HepG2 (cell line): ENCODE results near the gene LRP1B. TPM values are rescaled to one million over a fixed set of nuclear protein-coding genes. Genes with fewer than 3 reads are reported as not detected.

ENCODE experiments used
- ATF7 ChIP-seq, 2 experiments: fragments of 450-650 bp in 1 of 2; sonication (generic) in 1 of 2; formaldehyde crosslinking in 1 of 2; IDR thresholded peaks; 2 replicates each; pipeline versions ENCODE4 v1.4.0 to v1.6.1; 2016 to 2020; ENCODE audit warnings: antibody characterized with exemption in 1 of 2, mild to moderate bottlenecking in 1 of 2, missing genetic modification reagents in 1 of 2
- HNRNPLL ChIP-seq: fragments of 200-400 bp; formaldehyde crosslinking; IDR thresholded peaks from 2 replicates; pipeline ENCODE4 v1.6.1; 2017; ENCODE audit warnings: mild to moderate bottlenecking, low read depth, low read length; ENCODE audit not compliant: poor library complexity, severe bottlenecking
- JUNB ChIP-seq: sonication (generic); formaldehyde crosslinking; IDR thresholded peaks from 2 replicates; pipeline ENCODE4 v1.8.0; 2022; ENCODE audit warnings: missing genetic modification reagents, mild to moderate bottlenecking, borderline replicate concordance
- MTF2 ChIP-seq: sonication (generic); formaldehyde crosslinking; IDR thresholded peaks from 2 replicates; pipeline ENCODE4 v1.5.0; 2020; ENCODE audit warnings: missing genetic modification reagents, borderline replicate concordance
- SALL1 ChIP-seq: sonication (generic); formaldehyde crosslinking; IDR thresholded peaks from 2 replicates; pipeline ENCODE4 v1.8.0; 2022; ENCODE audit warnings: mild to moderate bottlenecking, missing genetic modification reagents
- ZFP91 ChIP-seq: sonication (generic); formaldehyde crosslinking; IDR thresholded peaks from 2 replicates; pipeline ENCODE4 v1.9.0; 2022; ENCODE audit warnings: missing genetic modification reagents, mild to moderate bottlenecking, borderline replicate concordance
- ZNF205 ChIP-seq: IDR thresholded peaks from 2 replicates; pipeline ENCODE4 v1.6.1; 2018; ENCODE audit warnings: missing biosample characterization, missing genetic modification reagents
- ZNF33A ChIP-seq: sonication (generic); formaldehyde crosslinking; IDR thresholded peaks from 2 replicates; pipeline ENCODE4 v1.5.1; 2020; ENCODE audit warnings: missing genetic modification reagents, mild to moderate bottlenecking, moderate library complexity, borderline replicate concordance
- ZNF441 ChIP-seq: sonication (generic); formaldehyde crosslinking; IDR thresholded peaks from 2 replicates; pipeline ENCODE4 v1.7.0; 2021; ENCODE audit warnings: missing genetic modification reagents, borderline replicate concordance
- ZNF512B ChIP-seq: sonication (generic); formaldehyde crosslinking; IDR thresholded peaks from 2 replicates; pipeline ENCODE4 v1.5.1; 2020; ENCODE audit warnings: missing genetic modification reagents, mild to moderate bottlenecking, borderline replicate concordance
- ZNF891 ChIP-seq: sonication (generic); formaldehyde crosslinking; IDR thresholded peaks from 2 replicates; pipeline ENCODE4 v1.5.0; 2020; ENCODE audit warnings: mild to moderate bottlenecking, missing genetic modification reagents
- polyA plus RNA-seq, 8 experiments: library from polyadenylated mRNA; depleted of rRNA in 3 of 8; stranded (reverse) in 7 of 8; unstranded in 1 of 8; fragments of >200 nt; fragmentation: Illumina TruSeq in 4 of 8; extraction: Trizol in 4 of 8; gene quantifications; 2 replicates each; pipeline versions ENCODE4 v1.2.1 to v1.2.3, GENCODE V29; 2011 to 2016; ENCODE audit warnings: low read depth in 4 of 8, missing spikeins in 1 of 8, mixed read lengths in 1 of 8; ENCODE audit not compliant: insufficient read depth in 1 of 8
- total RNA-seq, 5 experiments: library from RNA; depleted of rRNA; stranded (reverse); fragments of >200 nt; fragmentation: Illumina TruSeq; extraction: Trizol; gene quantifications; 2 replicates each; pipeline ENCODE4 v1.2.3, GENCODE V29; 2016; ENCODE audit warnings: low read depth in 1 of 5
- TF ChIP-seq, protein P1 (sequence below): sonication (generic); formaldehyde crosslinking; IDR thresholded peaks from 2 replicates; pipeline ENCODE4 v1.5.0; 2020; ENCODE audit warnings: mild to moderate bottlenecking, missing genetic modification reagents, borderline replicate concordance
- TF ChIP-seq, protein P2 (sequence below): sonication (generic); formaldehyde crosslinking; IDR thresholded peaks from 2 replicates; pipeline ENCODE4 v1.5.0; 2020; ENCODE audit warnings: mild to moderate bottlenecking, missing genetic modification reagents

Gene LRP1B
- total and polyA plus RNA-seq, 2 of the 13 experiments (the other 11 are each of a cell fraction or from before 2014, with no cell fraction given) = 0.04 TPM; not detected in 1

DNA sequence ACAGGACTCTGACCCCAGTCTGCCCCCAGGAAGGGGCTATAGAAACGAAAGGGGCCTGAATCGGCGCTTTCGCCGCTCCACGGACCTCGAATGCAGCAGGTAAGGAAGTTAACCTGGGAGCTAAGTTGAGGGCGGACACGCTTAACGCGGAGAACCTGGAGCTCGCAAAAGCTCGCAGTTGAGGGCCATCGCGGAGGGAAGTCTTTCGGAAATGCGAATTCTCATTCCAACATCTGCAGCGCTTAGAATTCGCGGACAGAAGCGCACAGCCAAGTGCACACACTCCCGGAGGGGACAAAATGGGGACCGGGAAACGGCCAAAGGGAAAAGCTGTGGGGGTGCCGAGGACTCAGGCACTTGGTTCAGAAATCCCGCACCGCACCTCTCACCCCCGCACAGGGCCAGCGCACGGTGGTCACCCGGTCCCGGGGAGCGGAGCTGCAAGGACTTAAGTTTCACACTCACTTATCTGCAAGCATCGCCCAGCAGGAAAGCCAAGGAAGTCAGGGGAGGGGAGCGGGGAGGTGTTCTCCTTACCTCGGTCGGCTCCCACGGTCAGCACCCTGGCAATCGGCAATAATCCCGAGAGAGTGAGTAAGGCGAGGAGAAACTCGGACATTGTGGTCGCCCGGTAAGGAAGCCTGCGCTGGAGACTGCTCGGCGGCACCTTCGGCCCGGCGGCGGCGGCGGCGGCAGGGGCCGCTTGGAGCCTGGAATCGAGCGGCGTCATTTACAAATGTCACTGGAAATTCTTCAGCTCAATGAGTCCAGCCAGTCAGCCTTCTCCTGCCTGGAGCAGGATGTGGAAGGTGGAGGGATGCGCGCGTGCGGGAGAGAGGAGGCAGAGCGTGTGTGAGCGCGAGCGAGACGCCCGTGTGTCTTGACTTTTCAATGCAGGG, 456 bp downstream of the LRP1B start (continued):
- TF ChIP-seq, protein P1, sequence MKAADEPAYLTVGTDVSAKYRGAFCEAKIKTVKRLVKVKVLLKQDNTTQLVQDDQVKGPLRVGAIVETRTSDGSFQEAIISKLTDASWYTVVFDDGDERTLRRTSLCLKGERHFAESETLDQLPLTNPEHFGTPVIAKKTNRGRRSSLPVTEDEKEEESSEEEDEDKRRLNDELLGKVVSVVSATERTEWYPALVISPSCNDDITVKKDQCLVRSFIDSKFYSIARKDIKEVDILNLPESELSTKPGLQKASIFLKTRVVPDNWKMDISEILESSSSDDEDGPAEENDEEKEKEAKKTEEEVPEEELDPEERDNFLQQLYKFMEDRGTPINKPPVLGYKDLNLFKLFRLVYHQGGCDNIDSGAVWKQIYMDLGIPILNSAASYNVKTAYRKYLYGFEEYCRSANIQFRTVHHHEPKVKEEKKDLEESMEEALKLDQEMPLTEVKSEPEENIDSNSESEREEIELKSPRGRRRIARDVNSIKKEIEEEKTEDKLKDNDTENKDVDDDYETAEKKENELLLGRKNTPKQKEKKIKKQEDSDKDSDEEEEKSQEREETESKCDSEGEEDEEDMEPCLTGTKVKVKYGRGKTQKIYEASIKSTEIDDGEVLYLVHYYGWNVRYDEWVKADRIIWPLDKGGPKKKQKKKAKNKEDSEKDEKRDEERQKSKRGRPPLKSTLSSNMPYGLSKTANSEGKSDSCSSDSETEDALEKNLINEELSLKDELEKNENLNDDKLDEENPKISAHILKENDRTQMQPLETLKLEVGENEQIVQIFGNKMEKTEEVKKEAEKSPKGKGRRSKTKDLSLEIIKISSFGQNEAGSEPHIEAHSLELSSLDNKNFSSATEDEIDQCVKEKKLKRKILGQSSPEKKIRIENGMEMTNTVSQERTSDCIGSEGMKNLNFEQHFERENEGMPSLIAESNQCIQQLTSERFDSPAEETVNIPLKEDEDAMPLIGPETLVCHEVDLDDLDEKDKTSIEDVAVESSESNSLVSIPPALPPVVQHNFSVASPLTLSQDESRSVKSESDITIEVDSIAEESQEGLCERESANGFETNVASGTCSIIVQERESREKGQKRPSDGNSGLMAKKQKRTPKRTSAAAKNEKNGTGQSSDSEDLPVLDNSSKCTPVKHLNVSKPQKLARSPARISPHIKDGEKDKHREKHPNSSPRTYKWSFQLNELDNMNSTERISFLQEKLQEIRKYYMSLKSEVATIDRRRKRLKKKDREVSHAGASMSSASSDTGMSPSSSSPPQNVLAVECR (CRISPR knock-in tag) = 0 out of 2 replicates have a peak, but pooled peaks have one; percentile 35
- TF ChIP-seq ZNF441 (CRISPR knock-in tag) = no peak
- TF ChIP-seq SALL1 (CRISPR knock-in tag) = 0 out of 2 replicates have a peak, but pooled peaks have one; percentile 2
- 0 out of 2 replicates have a peak, but pooled peaks have one; percentile 18 for TF ChIP-seq JUNB (CRISPR knock-in tag)
- TF ChIP-seq ATF7 (IDR thresholded peaks at IDR 0.05) = no peak
- TF ChIP-seq ATF7 (CRISPR knock-in tag; IDR thresholded peaks at IDR 0.05) = no peak
- TF ChIP-seq ZNF205 = no peak
- TF ChIP-seq ZNF512B = 0 out of 2 replicates have a peak, but pooled peaks have one; percentile 44
- TF ChIP-seq HNRNPLL = peak; percentile 58
- TF ChIP-seq ZNF891 (CRISPR knock-in tag) = 0 out of 2 replicates have a peak, but pooled peaks have one; percentile 61
- TF ChIP-seq, protein P2, sequence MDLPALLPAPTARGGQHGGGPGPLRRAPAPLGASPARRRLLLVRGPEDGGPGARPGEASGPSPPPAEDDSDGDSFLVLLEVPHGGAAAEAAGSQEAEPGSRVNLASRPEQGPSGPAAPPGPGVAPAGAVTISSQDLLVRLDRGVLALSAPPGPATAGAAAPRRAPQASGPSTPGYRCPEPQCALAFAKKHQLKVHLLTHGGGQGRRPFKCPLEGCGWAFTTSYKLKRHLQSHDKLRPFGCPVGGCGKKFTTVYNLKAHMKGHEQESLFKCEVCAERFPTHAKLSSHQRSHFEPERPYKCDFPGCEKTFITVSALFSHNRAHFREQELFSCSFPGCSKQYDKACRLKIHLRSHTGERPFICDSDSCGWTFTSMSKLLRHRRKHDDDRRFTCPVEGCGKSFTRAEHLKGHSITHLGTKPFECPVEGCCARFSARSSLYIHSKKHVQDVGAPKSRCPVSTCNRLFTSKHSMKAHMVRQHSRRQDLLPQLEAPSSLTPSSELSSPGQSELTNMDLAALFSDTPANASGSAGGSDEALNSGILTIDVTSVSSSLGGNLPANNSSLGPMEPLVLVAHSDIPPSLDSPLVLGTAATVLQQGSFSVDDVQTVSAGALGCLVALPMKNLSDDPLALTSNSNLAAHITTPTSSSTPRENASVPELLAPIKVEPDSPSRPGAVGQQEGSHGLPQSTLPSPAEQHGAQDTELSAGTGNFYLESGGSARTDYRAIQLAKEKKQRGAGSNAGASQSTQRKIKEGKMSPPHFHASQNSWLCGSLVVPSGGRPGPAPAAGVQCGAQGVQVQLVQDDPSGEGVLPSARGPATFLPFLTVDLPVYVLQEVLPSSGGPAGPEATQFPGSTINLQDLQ = no peak
- TF ChIP-seq ZFP91 (CRISPR knock-in tag) = peak; percentile 58; the same call in 1 of the 2 replicates
- 0 out of 2 replicates have a peak, but pooled peaks have one; percentile 78 for TF ChIP-seq MTF2 (CRISPR knock-in tag)
- no peak for TF ChIP-seq ZNF33A (CRISPR knock-in tag)
